PFSK-1 (cell line): ENCODE results near the gene FAM168A.
A peak's percentile ranks its signal among the peaks of the same experiment; 100 is the strongest.

Experiments
- FOXP2 ChIP-seq: optimal IDR thresholded peaks from 2 replicates; pipeline ENCODE3; 2011; ENCODE audit warnings: borderline replicate concordance, control low read depth, inconsistent platforms; ENCODE audit not compliant: insufficient read depth; ENCODE audit errors: extremely low read length, extremely low read depth
- POLR2AphosphoS5 ChIP-seq: IDR thresholded peaks from 2 replicates; pipeline ENCODE4 v1.6.1; 2012; ENCODE audit warnings: low read depth, mild to moderate bottlenecking, control low read depth, low read length, moderate library complexity
- SIN3A ChIP-seq: IDR thresholded peaks from 2 replicates; pipeline ENCODE4 v1.6.1; 2012; ENCODE audit warnings: mild to moderate bottlenecking, low read length, moderate library complexity, borderline replicate concordance; ENCODE audit not compliant: insufficient read depth
- TAF1 ChIP-seq: IDR thresholded peaks from 2 replicates; pipeline ENCODE4 v1.6.1; 2012; ENCODE audit warnings: low read length, control low read depth, borderline replicate concordance; ENCODE audit not compliant: insufficient read depth
- TF ChIP-seq, protein P1 (sequence below), 2 experiments: IDR thresholded peaks; 2 replicates each; pipeline versions ENCODE4 v1.6.1 to v1.8.0; 2011 to 2012; ENCODE audit warnings: low read depth in 2 of 2, low read length in 2 of 2, control low read depth in 1 of 2, inconsistent platforms in 1 of 2, mild to moderate bottlenecking in 1 of 2, moderate library complexity in 1 of 2; ENCODE audit not compliant: insufficient read depth in 1 of 2

Gene FAM168A

DNA sequence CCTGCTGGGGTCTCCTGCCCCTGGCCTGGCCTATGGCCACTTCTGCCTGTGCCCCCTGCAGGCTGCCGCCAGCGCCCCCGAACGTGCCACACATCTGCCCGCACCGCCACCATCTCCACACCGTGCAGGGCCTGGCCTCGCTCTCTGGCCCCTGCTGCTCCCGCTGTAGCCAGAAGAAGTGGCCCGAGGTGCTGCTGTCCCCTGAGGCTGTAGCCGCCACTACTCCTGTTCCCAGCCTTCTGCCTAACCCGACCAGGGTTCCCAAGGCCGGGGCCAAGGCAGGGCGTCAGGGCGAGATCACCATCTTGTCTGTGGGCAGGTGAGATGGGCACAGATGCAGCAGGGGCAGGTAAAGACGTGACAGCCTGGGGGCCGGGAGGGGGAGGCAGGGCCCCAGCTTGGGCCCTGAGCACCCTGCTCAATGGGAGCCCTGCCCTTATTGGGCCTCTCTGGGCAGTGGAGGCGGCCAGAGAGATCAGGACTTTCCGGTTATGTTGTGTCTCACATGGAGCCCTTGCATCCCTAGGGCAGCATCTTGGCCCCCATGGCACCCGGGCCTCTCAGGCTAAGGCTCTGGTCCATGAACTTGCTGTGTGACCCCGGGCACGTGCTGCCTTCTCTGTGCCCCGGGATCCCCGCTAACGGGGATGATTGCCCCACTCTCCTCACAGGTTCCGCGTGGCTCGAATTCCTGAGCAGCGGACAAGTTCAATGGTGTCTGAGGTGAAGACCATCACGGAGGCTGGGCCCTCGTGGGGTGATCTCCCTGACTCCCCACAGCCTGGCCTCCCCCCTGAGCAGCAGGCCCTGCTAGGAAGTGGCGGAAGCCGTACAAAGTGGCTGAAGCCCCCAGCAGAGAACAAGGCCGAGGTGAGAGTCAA lies 203.3 kb downstream of the FAM168A start:
- TF ChIP-seq TAF1 (no peak), FOXP2 (no peak)
- TF ChIP-seq, protein P1, sequence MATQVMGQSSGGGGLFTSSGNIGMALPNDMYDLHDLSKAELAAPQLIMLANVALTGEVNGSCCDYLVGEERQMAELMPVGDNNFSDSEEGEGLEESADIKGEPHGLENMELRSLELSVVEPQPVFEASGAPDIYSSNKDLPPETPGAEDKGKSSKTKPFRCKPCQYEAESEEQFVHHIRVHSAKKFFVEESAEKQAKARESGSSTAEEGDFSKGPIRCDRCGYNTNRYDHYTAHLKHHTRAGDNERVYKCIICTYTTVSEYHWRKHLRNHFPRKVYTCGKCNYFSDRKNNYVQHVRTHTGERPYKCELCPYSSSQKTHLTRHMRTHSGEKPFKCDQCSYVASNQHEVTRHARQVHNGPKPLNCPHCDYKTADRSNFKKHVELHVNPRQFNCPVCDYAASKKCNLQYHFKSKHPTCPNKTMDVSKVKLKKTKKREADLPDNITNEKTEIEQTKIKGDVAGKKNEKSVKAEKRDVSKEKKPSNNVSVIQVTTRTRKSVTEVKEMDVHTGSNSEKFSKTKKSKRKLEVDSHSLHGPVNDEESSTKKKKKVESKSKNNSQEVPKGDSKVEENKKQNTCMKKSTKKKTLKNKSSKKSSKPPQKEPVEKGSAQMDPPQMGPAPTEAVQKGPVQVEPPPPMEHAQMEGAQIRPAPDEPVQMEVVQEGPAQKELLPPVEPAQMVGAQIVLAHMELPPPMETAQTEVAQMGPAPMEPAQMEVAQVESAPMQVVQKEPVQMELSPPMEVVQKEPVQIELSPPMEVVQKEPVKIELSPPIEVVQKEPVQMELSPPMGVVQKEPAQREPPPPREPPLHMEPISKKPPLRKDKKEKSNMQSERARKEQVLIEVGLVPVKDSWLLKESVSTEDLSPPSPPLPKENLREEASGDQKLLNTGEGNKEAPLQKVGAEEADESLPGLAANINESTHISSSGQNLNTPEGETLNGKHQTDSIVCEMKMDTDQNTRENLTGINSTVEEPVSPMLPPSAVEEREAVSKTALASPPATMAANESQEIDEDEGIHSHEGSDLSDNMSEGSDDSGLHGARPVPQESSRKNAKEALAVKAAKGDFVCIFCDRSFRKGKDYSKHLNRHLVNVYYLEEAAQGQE (IDR thresholded peaks at IDR 0.05; ENCODE audit: insufficient read depth in 1 of 2, low read depth in 2 of 2, low read length in 2 of 2) = no peak

DNA sequence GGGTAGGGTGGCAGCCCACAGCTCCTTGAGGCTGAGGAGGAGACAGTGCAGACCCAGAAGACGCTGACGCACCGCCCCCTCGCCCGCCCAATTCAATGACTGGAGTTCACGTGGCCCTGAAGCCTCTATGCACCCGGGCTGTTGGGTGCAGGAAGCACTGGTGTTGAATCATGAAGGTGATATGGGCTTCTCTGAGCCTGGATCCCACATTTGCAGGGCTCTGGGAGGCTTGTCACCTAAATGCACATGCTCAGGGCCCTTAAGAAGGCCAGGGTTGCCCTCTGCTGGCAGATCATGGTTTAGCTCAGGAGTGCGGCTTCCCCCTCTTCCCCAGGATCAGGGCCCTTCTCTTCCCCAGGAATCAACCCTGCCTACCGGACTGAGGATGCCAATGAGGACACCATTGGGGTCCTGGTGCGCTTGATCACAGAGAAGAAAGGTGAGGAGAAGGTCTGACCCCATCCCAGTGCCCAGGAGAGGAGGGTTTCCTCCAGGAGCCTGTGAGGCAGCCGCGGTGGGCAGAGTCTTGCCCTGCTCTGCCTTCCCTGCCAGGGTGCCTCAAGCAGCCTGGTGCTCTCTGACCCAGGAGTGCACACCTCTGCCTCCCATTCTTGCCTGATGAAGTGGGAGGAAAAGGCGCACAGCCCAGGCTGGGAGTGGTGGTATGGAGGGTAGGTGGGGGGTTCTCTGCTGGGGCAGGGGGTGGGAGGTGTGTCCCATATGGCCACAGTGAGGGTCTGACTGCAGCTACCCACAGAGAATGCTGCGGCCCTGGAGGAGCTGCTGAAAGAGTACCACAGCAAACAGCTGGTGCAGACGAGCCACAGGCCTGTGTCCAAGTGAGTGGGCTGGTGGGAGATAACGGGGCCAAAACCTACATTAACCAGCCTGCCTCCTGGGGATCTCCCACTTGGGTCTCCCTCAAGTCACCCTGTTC lies 204.2 kb downstream of the FAM168A start:
- peak; percentile 52 for TF ChIP-seq FOXP2
- no peak for TF ChIP-seq SIN3A

DNA sequence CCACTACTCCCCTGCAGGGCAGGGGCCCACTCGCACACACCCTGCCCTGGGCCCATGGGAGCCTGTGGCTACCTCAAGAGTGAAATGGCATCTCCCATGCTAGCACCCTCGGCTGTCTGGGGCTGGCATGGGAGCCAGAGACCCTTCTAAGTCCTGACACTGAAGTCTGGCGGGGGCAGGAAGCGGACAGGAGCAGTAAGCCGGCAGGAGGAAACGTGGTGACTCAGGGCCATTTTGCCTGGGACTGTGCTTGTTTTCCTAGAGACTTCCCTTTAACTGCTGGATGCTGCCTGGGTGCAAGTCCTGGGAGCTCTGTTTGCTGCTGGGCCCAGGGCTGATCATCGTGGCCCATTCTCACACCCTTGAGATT lies 204.9 kb downstream of the FAM168A start:
- TF ChIP-seq SIN3A (no peak), FOXP2 (no peak), TAF1 (no peak), POLR2AphosphoS5 (no peak)
- TF ChIP-seq, protein P1 (IDR thresholded peaks at IDR 0.05; ENCODE audit: insufficient read depth in 1 of 2, low read depth in 2 of 2, low read length in 2 of 2) = no peak

DNA sequence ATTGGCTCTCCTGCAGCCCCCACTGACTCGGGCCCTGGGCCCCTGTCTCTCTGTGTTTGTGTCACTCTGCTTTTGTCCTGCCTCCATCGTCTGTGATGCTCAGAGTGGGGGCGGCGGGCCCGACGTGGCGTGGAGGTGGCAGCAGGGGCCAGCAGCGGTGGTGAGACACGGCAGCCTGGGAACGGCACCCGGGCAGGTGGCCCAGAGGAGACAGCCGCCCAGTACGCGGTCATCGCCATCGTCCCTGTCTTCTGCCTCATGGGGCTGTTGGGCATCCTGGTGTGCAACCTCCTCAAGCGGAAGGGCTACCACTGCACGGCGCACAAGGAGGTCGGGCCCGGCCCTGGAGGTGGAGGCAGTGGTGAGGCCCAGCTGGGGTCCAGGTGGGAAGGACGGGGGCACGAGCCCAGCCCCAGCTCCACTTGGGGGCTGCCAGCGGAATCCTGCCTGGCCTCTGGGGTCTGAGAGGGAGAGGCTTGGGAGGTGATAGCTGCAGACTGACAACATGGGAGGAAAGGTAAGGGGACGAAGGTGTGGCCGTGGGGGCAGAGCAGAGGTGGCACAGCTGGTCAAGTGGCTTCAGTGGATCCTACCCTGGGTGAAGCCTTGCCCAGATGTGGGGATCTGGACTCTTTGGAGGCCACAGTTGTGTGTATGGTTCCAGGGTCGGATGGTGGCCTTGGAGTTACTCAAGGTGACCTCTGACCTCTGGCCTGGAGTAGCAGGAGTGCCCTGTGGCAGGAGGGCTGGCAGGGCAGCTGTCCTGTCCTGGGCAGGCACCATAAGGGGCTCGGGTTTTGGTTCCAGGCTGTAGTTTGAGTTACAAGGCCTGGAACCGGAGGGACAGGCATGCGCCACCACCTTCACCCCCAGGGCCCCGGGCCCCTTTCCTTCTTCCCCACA lies 205.6 kb downstream of the FAM168A start:
- no peak for TF ChIP-seq TAF1
- TF ChIP-seq SIN3A = no peak
- TF ChIP-seq FOXP2 = no peak
- TF ChIP-seq, protein P1 (IDR thresholded peaks at IDR 0.05; ENCODE audit: insufficient read depth in 1 of 2, low read depth in 2 of 2, low read length in 2 of 2) = no peak
- no peak for TF ChIP-seq POLR2AphosphoS5

DNA sequence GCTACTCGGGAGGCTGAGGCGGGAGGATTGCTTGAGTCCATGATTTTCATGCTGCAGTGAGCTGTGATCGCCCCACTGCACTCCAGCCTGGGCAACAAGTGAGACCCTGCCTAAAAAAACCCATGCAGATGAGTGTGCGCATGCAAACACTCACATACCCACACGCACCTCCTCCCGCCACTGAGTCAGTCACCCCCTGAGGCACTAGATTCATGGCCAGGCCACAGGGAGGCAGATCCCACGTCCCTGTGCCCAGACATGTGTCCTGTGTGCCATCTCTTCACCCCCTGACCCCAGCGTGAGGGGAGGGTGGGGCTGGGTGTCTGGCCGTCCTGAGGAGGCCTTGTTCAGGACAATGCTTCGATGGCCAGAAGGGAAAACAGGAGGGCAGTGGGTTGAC lies 206.2 kb downstream of the FAM168A start:
- TF ChIP-seq POLR2AphosphoS5 (no peak), FOXP2 (no peak), TAF1 (no peak), SIN3A (no peak)
- TF ChIP-seq, protein P1 (IDR thresholded peaks at IDR 0.05; ENCODE audit: insufficient read depth in 1 of 2, low read depth in 2 of 2, low read length in 2 of 2) = no peak
